Panc1 (cell line): ENCODE results near the gene UBASH3B. TPM values are rescaled to one million over a fixed set of nuclear protein-coding genes. Genes with fewer than 3 reads are reported as not detected.

ENCODE experiments used
- ATAC-seq: fragments of 200-7000 bp; cut with Tn5 transposase; 2 replicates; pipeline ENCODE4 v1.9.1; 2020; ENCODE audit warnings: mild to moderate bottlenecking, moderate library complexity
- BruUV-seq: library from RNA; stranded (reverse); fragments of 400-500 nt; replicated peaks from 2 replicates; lab custom pipeline; 2021; lab: Mats Ljungman, UMichigan
- CTCF ChIA-PET: fragments of 300-600 bp; sonication (Branson Sonifier 250); formaldehyde crosslinking; loops from one replicate; lab custom pipeline; 2022; ENCODE audit warnings: antibody characterized with exemption; lab: Charles Lee
- POLR2A ChIA-PET: fragments of 300-600 bp; sonication (Branson Sonifier 250); formaldehyde crosslinking; loops from one replicate; lab custom pipeline; 2022; ENCODE audit warnings: antibody characterized with exemption; lab: Charles Lee
- DNase-seq: peaks from one replicate; pipeline ENCODE4 v3.0.0-alpha.2; 2010; ENCODE audit warnings: low read depth, low spot score
- H3K27ac ChIP-seq: 2 replicates; pipeline ENCODE4 v1.5.1; 2011; ENCODE audit warnings: mild to moderate bottlenecking, low read length, inconsistent platforms
- H3K27me3 ChIP-seq: fragments of 200-500 bp; sonication (Bioruptor generic); 2 replicates; pipeline ENCODE4 v1.6.0; 2014; ENCODE audit warnings: low read length, inconsistent platforms; ENCODE audit not compliant: control insufficient read depth, insufficient read depth
- H3K36me3 ChIP-seq: fragments of 200-500 bp; sonication (Bioruptor generic); 2 replicates; pipeline ENCODE4 v1.5.1; 2014; ENCODE audit warnings: inconsistent platforms, mild to moderate bottlenecking, low read length, moderate library complexity; ENCODE audit not compliant: control insufficient read depth, insufficient read depth
- H3K4me1 ChIP-seq: 2 replicates; pipeline ENCODE4 v1.5.1; 2011; ENCODE audit warnings: inconsistent platforms, mild to moderate bottlenecking, low read length, moderate library complexity; ENCODE audit not compliant: control insufficient read depth, insufficient read depth
- H3K4me3 ChIP-seq, 2 experiments: 2 replicates each; pipeline ENCODE4 v1.5.1; 2011 to 2012; ENCODE audit warnings: low read depth in 2 of 2, low read length in 2 of 2, mild to moderate bottlenecking in 2 of 2, inconsistent platforms in 1 of 2, moderate library complexity in 1 of 2
- H3K9me3 ChIP-seq: fragments of 200-500 bp; sonication (Bioruptor generic); 2 replicates; pipeline ENCODE4 v1.5.1; 2014; ENCODE audit warnings: low read depth, mild to moderate bottlenecking, inconsistent platforms, low read length, moderate library complexity; ENCODE audit not compliant: control insufficient read depth, insufficient read depth
- CTCF ChIP-seq: fragments of 450-650 bp; IDR thresholded peaks from 2 replicates; pipeline ENCODE4 v1.5.1; 2017; ENCODE audit warnings: mild to moderate bottlenecking
- POLR2AphosphoS5 ChIP-seq: IDR thresholded peaks from 2 replicates; pipeline ENCODE4 v1.6.1; 2012; ENCODE audit warnings: mild to moderate bottlenecking, low read depth, low read length, moderate library complexity
- REST ChIP-seq, 2 experiments: IDR thresholded peaks; 2 replicates each; pipeline ENCODE4 v1.6.1; 2011 to 2012; ENCODE audit warnings: low read depth in 2 of 2, control low read depth in 1 of 2, low read length in 1 of 2, mild to moderate bottlenecking in 1 of 2, moderate library complexity in 1 of 2; ENCODE audit not compliant: insufficient read depth in 1 of 2
- SIN3A ChIP-seq: IDR thresholded peaks from 2 replicates; pipeline ENCODE4 v1.6.1; 2012; ENCODE audit warnings: low read depth, mild to moderate bottlenecking, low read length, moderate library complexity, borderline replicate concordance; ENCODE audit not compliant: insufficient read depth
- TCF7L2 ChIP-seq: IDR thresholded peaks from 2 replicates; pipeline ENCODE4 v1.6.1; 2011; ENCODE audit warnings: mild to moderate bottlenecking, low read depth, low read length, inconsistent platforms
- in situ Hi-C: cut with HindIII; loops from 2 replicates; pipeline ENCODE4 v1.10.0; 2016; ENCODE audit warnings: low sequenced_read_pairs, low pct_unique_long_range_greater_than_20kb
- intact Hi-C: fragments of 100-400 bp; cut with micrococcal nuclease; formaldehyde crosslinking; loops from one replicate; pipeline ENCODE4 v1.10.0; 2022; ENCODE audit not compliant: unreplicated experiment
- total RNA-seq: library from RNA; stranded (reverse); gene quantifications from one replicate; pipeline ENCODE4 v1.2.1, GENCODE V29; 2021; ENCODE audit not compliant: unreplicated experiment

The UBASH3B gene
- total RNA-seq, 1 experiment from 2014 or later, result 55.1 TPM

GRCh38 chr11:122850076-122850631, 194.6 kb downstream of the UBASH3B start:
- intact Hi-C loops (no loop called here), in situ Hi-C loops (no loop called here)
- ATAC-seq (no peak), DNase-seq (no peak)
- ChIA-PET POLR2A (no interaction called here), CTCF (no interaction called here)
- Histone ChIP-seq H3K27ac (no peak overlapping the region), H3K9me3 (no peaks in the 10 kb centered on the region), H3K27me3 (no peaks in the 10 kb centered on the region), H3K36me3 (no peaks in the 10 kb centered on the region), H3K4me1 (0 out of 2 replicates have a peak, but pooled peaks cover 4% of the 10 kb centered on the region), H3K4me3 (no peak overlapping the region)
- BruUV-seq, result no TSS peak
- TF ChIP-seq REST (IDR thresholded peaks at IDR 0.05; ENCODE audit: insufficient read depth in 1 of 2, low read depth in 2 of 2, low read length in 1 of 2), result no peak
- no peak for TF ChIP-seq CTCF
- no peak for TF ChIP-seq TCF7L2

GRCh38 chr11:122851366-122851966, 195.9 kb downstream of the UBASH3B start:
- intact Hi-C loops (no loop called here), in situ Hi-C loops (no loop called here)
- POLR2A ChIA-PET, result interaction anchor here (0.6 kb wide), 1 partner anchor 12 kb away, joined by 7 read pairs; no protein-coding TSS in a partner anchor
- CTCF ChIA-PET, result interaction anchor here (0.6 to 1.3 kb wide), 4 partner anchors 16 to 1171 kb away, joined by 3 to 12 read pairs (median 6); no protein-coding TSS in a partner anchor
- TF ChIP-seq POLR2AphosphoS5, result no peak
- no peak for TF ChIP-seq TCF7L2
- no peak for TF ChIP-seq SIN3A
- no peak for TF ChIP-seq REST (IDR thresholded peaks at IDR 0.05; ENCODE audit: insufficient read depth in 1 of 2, low read depth in 2 of 2, low read length in 1 of 2)
- TF ChIP-seq CTCF, result no peak
- Histone ChIP-seq H3K27ac (no peak overlapping the region), H3K4me3 (peak overlapping the region in 1 of 2 experiments; percentile 3; a peak in 2 of 4 replicates), H3K4me1 (peaks cover 16% of the 10 kb centered on the region), H3K27me3 (no peaks in the 10 kb centered on the region), H3K9me3 (no peaks in the 10 kb centered on the region), H3K36me3 (no peaks in the 10 kb centered on the region)
- no TSS peak for BruUV-seq
- ATAC-seq (no peak), DNase-seq (no peak)
